ENCODE data around the gene STAG2. TPM values are rescaled to one million over a fixed set of nuclear protein-coding genes. Genes with fewer than 3 reads are reported as not detected.

STAG2 gene
- total RNA-seq: 65.8 and 76.8 TPM in 2 replicates

GRCh38 chrX:123961268-123962005, at the start of gene STAG2:
TSS of gene STAG2 (plus strand) at chrX:123961706. CDS start at chrX:124022628, 60,922 bp downstream.

Other genes with a start within 250 kb of the STAG2 start
- 64.7 and 91.7 TPM in 2 replicates for gene THOC2, start 228.7 kb upstream of the STAG2 start, total RNA-seq
- 23.1 and 24.6 TPM in 2 replicates for gene XIAP, start 101.7 kb upstream of the STAG2 start, total RNA-seq

Measured in subcutaneous preadipocyte (primary cell).